GM18505 (cell line): Measurements from ENCODE around the gene XRCC1.
"Not testable (repeated sequence)": the region's sequence is repeated elsewhere in the genome, so short reads cannot be mapped to it uniquely, and the experiment has no call there.

Source experiments
- ATAC-seq: cut with Tn5 transposase; IDR thresholded peaks from one replicate; pipeline ENCODE4 v1.9.1; 2021; ENCODE audit not compliant: unreplicated experiment
- POLR2A ChIP-seq: IDR thresholded peaks from 4 replicates; pipeline ENCODE4 v1.6.1; 2011; ENCODE audit warnings: borderline replicate concordance; ENCODE audit not compliant: insufficient read depth, insufficient read length; ENCODE audit errors: extremely low read depth

Gene XRCC1

GRCh38 chr19:43522929-43523328 lies 52.4 kb downstream of the XRCC1 start:
- no peak for ATAC-seq
- no peak for TF ChIP-seq POLR2A

- no peak for ATAC-seq
- no peak for TF ChIP-seq POLR2A
Measured at GRCh38 chr19:43519436-43520088, 55.8 kb downstream of the XRCC1 start.

GRCh38 chr19:43518051-43518450 lies 57.3 kb downstream of the XRCC1 start:
- no peak for TF ChIP-seq POLR2A
- no peak for ATAC-seq

GRCh38 chr19:43512399-43512798 lies 62.9 kb downstream of the XRCC1 start:
- ATAC-seq = not testable (repeated sequence)

GRCh38 chr19:43511324-43511723 lies 64.0 kb downstream of the XRCC1 start:
- no peak for TF ChIP-seq POLR2A
- ATAC-seq = no peak

GRCh38 chr19:43510713-43511112 lies 64.6 kb downstream of the XRCC1 start:
- no peak for ATAC-seq
- no peak for TF ChIP-seq POLR2A

GRCh38 chr19:43507880-43508279 lies 67.4 kb downstream of the XRCC1 start:
- no peak for ATAC-seq
- TF ChIP-seq POLR2A = no peak

- TF ChIP-seq POLR2A = no peak
Measured at GRCh38 chr19:43506629-43507028, 68.7 kb downstream of the XRCC1 start.

GRCh38 chr19:43505941-43506340 lies 69.4 kb downstream of the XRCC1 start:
- ATAC-seq = no peak
- TF ChIP-seq POLR2A = no peak

More at GRCh38 chr19:43506629-43507028, 68.7 kb downstream of the XRCC1 start:
- ATAC-seq = no peak

- no peak for TF ChIP-seq POLR2A
- ATAC-seq = no peak
Measured at GRCh38 chr19:43505186-43505456, 70.2 kb downstream of the XRCC1 start.

- TF ChIP-seq POLR2A = peak; percentile 4
- peak; percentile 7 for ATAC-seq
Measured at GRCh38 chr19:43504426-43505185, 70.7 kb downstream of the XRCC1 start, which contains the start of gene PHLDB3. PHLDB3 (minus strand) TSS chr19:43504746; CDS start chr19:43504118, 628 bp downstream.

- peak; percentile 84 for ATAC-seq
- peak; percentile 52 for TF ChIP-seq POLR2A
Measured at GRCh38 chr19:43503501-43504425, 71.6 kb downstream of the XRCC1 start.

- TF ChIP-seq POLR2A = no peak
- no peak for ATAC-seq
Measured at GRCh38 chr19:43502419-43502976, 72.8 kb downstream of the XRCC1 start.
